H1 (cell line): ENCODE measurements around the gene ATE1. TPM values are rescaled to one million over a fixed set of nuclear protein-coding genes. Genes with fewer than 3 reads are reported as not detected.

Experiments used
- CTBP2 ChIP-seq: IDR thresholded peaks from 2 replicates; pipeline ENCODE4 v1.7.0; 2011; ENCODE audit warnings: borderline replicate concordance, mild to moderate bottlenecking, moderate library complexity, mixed read lengths, low read length; ENCODE audit not compliant: insufficient read depth, insufficient read length
- FOSL1 ChIP-seq: IDR thresholded peaks from 2 replicates; pipeline ENCODE4 v1.6.1; 2011; ENCODE audit warnings: mild to moderate bottlenecking, low read depth, low read length, moderate library complexity; ENCODE audit not compliant: insufficient read depth
- JUN ChIP-seq: IDR thresholded peaks from 2 replicates; pipeline ENCODE4 v1.6.1; 2011; ENCODE audit warnings: low read depth, mild to moderate bottlenecking, improper control_type of control experiment, low read length
- JUND ChIP-seq: IDR thresholded peaks from 2 replicates; pipeline ENCODE4 v1.6.1; 2011; ENCODE audit warnings: mild to moderate bottlenecking, improper control_type of control experiment, low read length
- SP2 ChIP-seq: IDR thresholded peaks from 2 replicates; pipeline ENCODE4 v1.6.1; 2012; ENCODE audit warnings: mild to moderate bottlenecking, low read length, inconsistent platforms
- SUZ12 ChIP-seq: fragments of 200-600 bp; sonication (generic); IDR thresholded peaks from 2 replicates; pipeline ENCODE4 v1.6.1; 2012; ENCODE audit warnings: mild to moderate bottlenecking, inconsistent platforms, low read length, moderate library complexity, mixed read lengths
- USF2 ChIP-seq: IDR thresholded peaks from 2 replicates; pipeline ENCODE4 v1.6.1; 2011; ENCODE audit warnings: low read length, improper control_type of control experiment
- polyA plus RNA-seq, 7 experiments: library from polyadenylated mRNA; depleted of rRNA in 3 of 7; stranded (reverse) in 5 of 7; unstranded in 2 of 7; fragments of >200 nt in 5 of 7; fragments of 200-250 nt in 2 of 7; gene quantifications; 1 replicate in 5 of 7; 2 replicates in 1 of 7; 4 replicates in 1 of 7; pipeline versions ENCODE4 v1.2.1 to v1.2.3, GENCODE V29; 2011 to 2013; ENCODE audit warnings: missing spikeins in 2 of 7, mixed read lengths in 2 of 7
- total RNA-seq: library from RNA; stranded (reverse); fragmentation: NEBNext Ultra II Directional; extraction: Animal tissue kit (Norgen Biotek cat#: 25700); gene quantifications from 2 replicates; pipeline ENCODE4 v1.2.1, GENCODE V29; 2021

ATE1 gene
- total and polyA plus RNA-seq, 2 of the 8 experiments (the other 6 are each of a cell fraction or from before 2014, with no cell fraction given) = 8.8 to 26.9 TPM

DNA sequence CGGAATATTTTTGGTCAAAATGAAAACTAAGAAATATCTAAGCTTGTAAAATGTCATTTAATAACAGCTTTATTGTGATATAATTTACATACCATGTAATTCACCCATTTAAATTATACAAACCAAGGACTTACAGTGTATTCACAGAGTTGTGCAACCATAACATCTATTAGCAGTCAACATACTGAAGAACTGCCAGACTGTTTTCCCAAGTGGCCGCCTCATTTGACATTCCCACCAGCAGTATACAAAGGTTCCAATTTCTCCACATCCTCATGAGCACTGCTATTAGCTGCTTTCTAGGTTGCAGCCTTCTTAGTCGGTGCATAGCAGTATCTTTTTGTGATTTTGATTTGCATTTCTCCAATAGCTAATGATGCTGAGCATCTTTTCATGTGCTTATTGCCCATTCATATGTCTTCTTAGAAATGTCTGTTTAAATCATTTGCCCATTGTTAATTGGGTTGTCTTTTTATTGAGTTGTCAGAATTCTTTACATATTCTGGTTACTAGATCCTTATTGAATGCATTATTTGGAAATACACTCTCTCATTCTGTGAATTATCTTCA is 176.6 kb downstream of the ATE1 start (continued):
- TF ChIP-seq JUN (no peak), SP2 (no peak), FOSL1 (no peak), CTBP2 (no peak), SUZ12 (no peak), JUND (no peak), USF2 (no peak)
